Stimulated activated CD4-positive, alpha-beta T cell treated with anti-CD3 and anti-CD28 coated beads, Interleukin-15, amount 100 ng/mL, for 24 hours (primary cell): ENCODE data around the gene SH3GLB2.
A peak's percentile ranks its signal among the peaks of the same experiment; 100 is the strongest.
"Not testable (repeated sequence)": the region's sequence is repeated elsewhere in the genome, so short reads cannot be mapped to it uniquely, and the experiment has no call there.

Source experiments
- DNase-seq: peaks from one replicate; pipeline ENCODE4 v3.0.0-alpha.2; 2020

SH3GLB2 gene

GRCh38 chr9:129052592-129052991, 24.5 kb upstream of the SH3GLB2 start:
- DNase-seq: no peak

DNA sequence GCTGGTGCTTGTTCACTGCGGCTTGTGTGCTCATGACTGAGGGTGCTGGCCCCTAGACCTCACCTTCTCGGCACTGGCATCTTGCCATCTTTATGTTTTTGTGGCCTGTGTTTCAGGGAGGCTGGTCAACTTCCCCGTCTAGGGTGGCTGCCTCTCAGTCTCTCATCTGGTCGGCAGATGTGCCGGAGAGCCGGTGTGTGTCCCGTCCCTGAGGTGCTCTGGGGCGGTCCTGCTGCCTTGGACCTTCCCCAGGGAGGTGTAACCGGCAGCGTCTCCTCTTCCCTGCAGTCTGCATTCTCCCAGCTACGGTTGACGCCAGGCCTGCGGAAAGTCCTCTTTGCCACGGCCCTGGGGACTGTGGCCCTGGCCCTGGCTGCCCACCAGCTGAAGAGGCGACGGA, 13.9 kb upstream of the SH3GLB2 start:
- DNase-seq: no peak

DNA sequence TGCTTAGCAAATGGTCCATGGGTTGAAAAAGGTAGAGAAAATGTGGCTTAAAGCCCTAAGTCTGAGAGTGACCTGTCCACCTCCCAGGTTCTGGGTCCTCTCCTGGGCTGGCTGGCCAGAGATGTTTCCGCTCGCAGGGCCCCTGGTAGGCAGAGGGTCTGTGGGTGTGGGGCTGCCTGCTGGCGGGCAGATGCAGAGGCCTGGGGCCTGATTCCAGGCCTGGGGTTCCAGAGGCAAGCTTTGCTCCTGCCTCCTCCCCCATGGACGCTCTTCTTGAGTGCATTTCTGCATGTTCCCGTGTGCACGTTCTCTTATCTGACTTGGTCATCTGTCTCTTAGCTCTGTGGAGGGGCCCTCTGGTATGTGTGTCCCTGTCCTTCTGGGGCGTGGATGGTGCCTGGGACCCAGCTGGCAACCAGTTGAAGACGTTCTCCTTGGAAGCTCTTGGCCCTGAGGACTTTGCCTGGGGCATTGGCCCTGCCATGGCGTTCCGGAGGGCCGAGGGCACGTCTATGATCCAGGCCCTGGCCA, 12.0 kb upstream of the SH3GLB2 start:
- no peak for DNase-seq

DNA sequence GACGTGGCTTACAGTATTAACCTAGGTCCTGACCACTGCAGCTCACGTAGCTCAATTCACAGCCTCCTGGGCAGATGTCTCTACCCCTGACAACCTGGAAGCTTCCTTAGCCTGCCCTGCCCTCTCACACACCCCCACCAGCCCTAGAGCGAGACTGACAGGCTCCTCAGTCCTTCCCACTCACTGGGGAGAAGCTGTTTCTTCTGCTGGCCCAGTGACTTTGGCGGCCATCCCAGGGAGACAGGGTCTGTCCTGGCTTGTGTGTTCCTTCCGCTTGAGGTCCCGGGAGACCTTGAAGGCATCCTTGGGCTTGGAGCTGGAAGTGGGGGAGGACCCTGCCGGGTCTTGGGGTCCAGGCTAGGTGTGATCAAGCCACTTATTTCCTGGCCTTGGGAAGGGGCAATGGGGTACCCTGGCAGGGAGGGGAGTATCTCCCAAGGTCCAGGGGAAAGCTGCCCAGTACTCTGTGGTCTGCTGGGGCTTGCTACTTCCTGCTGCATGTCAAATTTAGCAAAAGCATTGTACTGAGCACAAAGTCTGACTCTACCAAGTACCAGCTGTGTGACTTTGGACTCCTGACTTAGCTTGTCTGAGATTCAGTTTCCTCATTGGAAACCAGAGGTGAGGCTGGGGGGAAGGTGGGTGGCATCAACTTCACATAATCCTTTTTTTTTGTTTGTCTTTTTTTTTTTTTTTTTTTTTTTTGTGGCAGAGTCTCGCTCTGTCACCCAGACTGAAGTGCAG, 10.2 kb upstream of the SH3GLB2 start:
- DNase-seq: no peak

GRCh38 chr9:129037767-129038098, 9.6 kb upstream of the SH3GLB2 start:
- DNase-seq: no peak

DNA sequence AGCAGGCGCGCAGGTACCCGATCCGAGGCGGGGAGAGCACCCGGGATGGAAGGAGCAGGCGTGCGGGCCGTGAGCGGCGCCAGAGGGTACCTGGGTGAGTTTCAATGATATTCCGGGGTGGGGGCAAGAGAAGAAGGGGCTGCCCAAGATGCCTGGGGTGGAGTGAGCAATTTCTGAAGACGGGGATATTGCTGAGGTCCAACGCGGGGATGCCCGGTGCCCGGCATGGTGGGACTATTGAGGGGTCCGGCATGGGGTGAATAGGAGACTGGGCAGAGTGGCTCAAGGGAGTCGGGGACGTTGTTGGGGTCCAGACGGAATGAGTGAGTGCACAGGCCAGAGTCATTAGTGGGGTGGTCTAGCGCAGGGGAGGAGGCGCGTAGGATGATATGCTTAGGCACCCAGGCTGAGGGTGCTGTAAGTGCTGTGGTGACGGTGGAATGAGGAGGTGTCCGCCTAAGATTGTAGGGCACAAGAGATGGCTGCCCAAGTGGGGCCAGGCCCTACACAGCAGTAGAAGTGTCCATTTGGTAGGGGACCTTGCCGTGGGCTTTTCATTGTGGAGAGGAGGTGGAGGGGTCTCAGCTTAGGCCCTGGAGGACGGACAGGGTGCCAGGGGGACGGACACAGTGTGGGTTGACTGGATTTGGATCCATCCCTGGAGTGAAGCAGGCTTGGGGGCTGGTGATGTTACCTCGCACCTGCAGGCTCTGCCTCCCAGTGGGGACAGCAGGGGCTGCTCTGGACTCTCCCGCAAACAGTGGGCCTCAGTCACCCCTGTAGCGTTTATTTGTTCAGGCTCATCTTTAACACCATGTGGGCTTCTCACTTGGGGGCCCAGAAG, 9.0 kb upstream of the SH3GLB2 start:
- DNase-seq: peak; percentile 11

DNA sequence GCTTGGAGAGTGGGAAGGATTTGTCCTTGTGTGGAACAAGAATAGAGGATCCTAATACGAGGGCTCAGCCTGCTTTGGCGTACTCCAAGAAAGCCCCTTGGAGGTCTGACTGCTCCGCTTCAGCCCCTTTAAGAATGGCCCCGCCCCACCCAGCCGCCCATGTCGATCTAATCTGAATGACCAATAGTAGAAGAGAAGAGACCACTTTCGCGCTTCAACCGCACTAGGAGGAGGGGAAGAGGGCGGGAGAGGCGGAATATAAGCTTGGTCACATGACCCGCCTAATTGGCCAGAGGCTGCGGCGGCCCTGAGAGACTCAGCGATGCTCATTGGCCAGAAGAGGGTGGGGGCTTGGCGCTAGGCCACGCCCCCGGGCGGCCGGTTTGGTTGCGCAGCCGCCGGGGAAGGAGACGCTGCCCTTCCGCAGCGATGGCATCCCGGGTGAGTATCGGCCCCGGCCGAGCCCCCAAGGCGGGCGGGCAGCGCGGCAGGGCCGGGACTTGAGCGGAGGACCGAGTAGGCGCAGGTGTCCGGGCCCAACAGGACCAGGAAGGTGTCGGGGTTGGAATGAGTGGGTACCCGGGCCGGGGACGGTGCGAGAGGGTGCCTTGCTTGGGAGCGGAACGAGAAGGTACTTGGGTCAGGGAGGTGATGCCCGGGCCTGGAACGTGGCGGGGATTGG, 8.3 kb upstream of the SH3GLB2 start, which contains the start of gene MIGA2:
Gene MIGA2 (plus strand): TSS at position 386 of the 682 bp plus-strand sequence. CDS start 3,969 bp downstream, outside the sequence.
- DNase-seq: peak; percentile 96

DNA sequence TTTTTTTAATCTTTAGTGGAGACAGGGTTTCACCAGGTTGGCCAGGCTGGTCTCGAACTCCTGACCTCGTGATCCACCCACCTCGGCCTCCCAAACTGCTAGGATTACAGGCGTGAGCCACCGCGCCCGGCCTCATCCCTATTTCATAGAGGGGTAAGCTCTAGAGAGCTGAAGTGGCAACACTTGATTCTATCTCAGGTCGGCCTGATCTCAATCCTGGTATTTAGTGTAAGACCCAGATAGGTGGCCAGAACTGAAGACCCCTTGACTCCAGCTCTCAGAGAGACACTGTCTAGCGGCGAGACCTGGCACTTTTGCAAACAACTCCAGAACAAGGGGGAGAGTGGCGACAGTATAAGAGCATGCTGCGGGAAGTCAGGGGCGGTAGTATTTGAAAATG, 7.7 kb upstream of the SH3GLB2 start:
- DNase-seq: not testable (repeated sequence)

- DNase-seq: no peak
These were observed 5.1 kb upstream of the SH3GLB2 start for GRCh38 chr9:129033216-129033615.

- DNase-seq: no peak
These were observed 4.5 kb upstream of the SH3GLB2 start for GRCh38 chr9:129032541-129033159.

GRCh38 chr9:129031514-129031913, 3.4 kb upstream of the SH3GLB2 start:
- DNase-seq: no peak

DNA sequence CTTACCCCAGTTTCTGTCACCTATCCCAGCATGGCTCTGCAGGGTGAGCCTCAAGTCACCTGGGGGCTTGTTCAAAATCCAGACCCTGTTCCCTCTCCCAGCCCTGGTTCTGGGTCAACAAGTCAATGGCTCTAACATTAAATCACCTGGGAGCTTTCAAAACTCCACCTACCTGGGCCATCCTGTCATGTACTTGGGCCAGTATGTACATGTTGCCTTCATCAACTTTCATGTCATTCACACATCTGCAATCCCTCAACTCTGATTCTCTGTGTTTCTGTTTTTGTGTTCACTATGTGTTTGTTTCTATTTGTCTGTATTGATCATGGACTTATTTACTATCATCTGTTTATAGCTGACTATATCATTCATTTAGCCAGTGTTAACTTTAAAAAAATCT, 2.1 kb upstream of the SH3GLB2 start:
- no peak for DNase-seq

GRCh38 chr9:129027685-129028191, 393 bp downstream of the SH3GLB2 start:
- DNase-seq: peak; percentile 78

GRCh38 chr9:129027224-129027684, 877 bp downstream of the SH3GLB2 start:
- DNase-seq: no peak

GRCh38 chr9:129026442-129027223, 1.5 kb downstream of the SH3GLB2 start:
- DNase-seq: no peak

DNA sequence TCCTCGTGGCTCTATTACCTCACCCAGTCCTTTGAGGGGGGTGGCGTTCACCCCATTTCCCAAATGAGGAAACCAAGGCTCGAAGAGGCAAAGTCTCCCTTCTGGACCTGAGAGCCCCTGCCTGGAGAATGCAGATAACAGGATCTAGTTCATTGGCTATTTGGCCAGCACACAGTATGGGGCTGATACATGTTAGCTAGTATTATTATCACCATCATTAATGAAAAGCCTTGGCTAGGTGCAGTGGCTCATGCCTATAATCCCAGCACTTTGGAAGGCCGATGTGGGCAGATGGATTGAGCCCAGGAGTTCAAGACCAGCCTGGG, 4.3 kb downstream of the SH3GLB2 start:
- no peak for DNase-seq

GRCh38 chr9:129023036-129023907, 4.9 kb downstream of the SH3GLB2 start:
- DNase-seq: no peak

GRCh38 chr9:129022037-129022436, 6.1 kb downstream of the SH3GLB2 start:
- no peak for DNase-seq

DNA sequence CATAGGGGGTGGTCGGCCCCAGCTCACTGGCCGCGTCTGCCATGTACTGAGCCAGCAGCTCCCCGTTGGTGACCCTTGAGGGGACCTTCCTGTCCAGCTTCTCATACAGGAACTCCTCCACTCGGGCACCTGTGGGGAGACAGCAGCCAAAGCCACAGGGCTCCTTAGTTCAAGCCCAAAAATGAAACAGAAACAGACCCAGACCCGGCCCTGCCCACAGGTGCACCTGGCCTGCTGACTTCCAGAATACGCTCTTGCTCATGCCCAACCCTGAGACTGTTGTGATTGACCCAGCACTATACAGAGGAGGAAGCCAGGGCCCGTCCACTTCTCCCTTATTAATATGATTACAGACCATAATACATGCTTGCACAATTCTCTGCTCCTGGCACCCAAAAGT, 7.0 kb downstream of the SH3GLB2 start:
- DNase-seq: no peak

- no peak for DNase-seq
These were observed 13.5 kb downstream of the SH3GLB2 start for GRCh38 chr9:129014608-129015007.

DNA sequence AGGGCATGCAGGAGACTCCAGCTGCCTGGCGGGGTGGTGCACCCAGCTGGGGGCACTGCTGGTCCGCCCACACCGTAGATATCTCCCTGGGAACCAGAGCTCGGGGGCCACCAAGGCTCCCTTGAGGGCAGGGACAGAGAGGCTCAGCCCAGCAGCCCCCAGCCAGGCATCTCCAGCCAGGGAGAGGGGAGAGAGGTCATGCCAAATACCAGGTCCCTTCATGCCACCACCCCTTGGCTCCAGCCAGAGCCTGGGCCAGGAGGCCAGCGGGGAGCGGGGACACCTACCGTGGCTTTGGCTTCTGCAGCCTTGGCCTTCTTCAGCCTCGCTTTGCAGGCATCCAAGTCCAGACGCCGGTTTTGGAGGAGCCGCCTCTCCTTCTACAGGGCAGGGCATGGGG, 14.0 kb downstream of the SH3GLB2 start:
- DNase-seq: no peak
